T-helper 17 cell (primary cell): ENCODE measurements around the gene MYOD1. TPM values are rescaled to one million over a fixed set of nuclear protein-coding genes. Genes with fewer than 3 reads are reported as not detected.

Experiments used
- ATAC-seq: fragments of 150-1000 bp; cut with Tn5 transposase; 2 replicates; pipeline ENCODE4 v1.10.0; 2021; ENCODE audit warnings: mild to moderate bottlenecking, moderate library complexity
- DNase-seq, 3 donors: peaks; one replicate each; pipeline versions ENCODE4 v3.0.0 to v3.0.0-alpha.2; 2020 to 2021
- H3K9me3 ChIP-seq: one replicate; pipeline ENCODE4 v1.7.0; 2013; ENCODE audit warnings: low read length, mild to moderate bottlenecking; ENCODE audit not compliant: control insufficient read depth, poor library complexity, severe bottlenecking
- H3K27ac Mint-ChIP-seq: one replicate; pipeline ENCODE4 v1.8.0; 2022; ENCODE audit warnings: mild to moderate bottlenecking, moderate library complexity, mixed read lengths
- H3K27me3 Mint-ChIP-seq: one replicate; pipeline ENCODE4 v1.8.0; 2022; ENCODE audit warnings: mixed read lengths
- H3K36me3 Mint-ChIP-seq: one replicate; pipeline ENCODE4 v1.8.0; 2022; ENCODE audit warnings: low read depth, mixed read lengths
- H3K4me1 Mint-ChIP-seq: one replicate; pipeline ENCODE4 v1.8.0; 2022; ENCODE audit warnings: mild to moderate bottlenecking, mixed read lengths
- H3K4me3 Mint-ChIP-seq: one replicate; pipeline ENCODE4 v1.8.0; 2022; ENCODE audit warnings: mild to moderate bottlenecking, moderate library complexity, mixed read lengths
- total RNA-seq, 4 donors: library from RNA in 2 of 4; stranded (reverse) in 2 of 4; gene quantifications; one replicate each; pipeline ENCODE4 v1.2.3 and lab custom pipeline; 2022 to 2026

Gene MYOD1
- total RNA-seq (not detected), total RNA-seq (lab: John Stamatoyannopoulos, UW) (0 reads per million in 2 donors)

DNA sequence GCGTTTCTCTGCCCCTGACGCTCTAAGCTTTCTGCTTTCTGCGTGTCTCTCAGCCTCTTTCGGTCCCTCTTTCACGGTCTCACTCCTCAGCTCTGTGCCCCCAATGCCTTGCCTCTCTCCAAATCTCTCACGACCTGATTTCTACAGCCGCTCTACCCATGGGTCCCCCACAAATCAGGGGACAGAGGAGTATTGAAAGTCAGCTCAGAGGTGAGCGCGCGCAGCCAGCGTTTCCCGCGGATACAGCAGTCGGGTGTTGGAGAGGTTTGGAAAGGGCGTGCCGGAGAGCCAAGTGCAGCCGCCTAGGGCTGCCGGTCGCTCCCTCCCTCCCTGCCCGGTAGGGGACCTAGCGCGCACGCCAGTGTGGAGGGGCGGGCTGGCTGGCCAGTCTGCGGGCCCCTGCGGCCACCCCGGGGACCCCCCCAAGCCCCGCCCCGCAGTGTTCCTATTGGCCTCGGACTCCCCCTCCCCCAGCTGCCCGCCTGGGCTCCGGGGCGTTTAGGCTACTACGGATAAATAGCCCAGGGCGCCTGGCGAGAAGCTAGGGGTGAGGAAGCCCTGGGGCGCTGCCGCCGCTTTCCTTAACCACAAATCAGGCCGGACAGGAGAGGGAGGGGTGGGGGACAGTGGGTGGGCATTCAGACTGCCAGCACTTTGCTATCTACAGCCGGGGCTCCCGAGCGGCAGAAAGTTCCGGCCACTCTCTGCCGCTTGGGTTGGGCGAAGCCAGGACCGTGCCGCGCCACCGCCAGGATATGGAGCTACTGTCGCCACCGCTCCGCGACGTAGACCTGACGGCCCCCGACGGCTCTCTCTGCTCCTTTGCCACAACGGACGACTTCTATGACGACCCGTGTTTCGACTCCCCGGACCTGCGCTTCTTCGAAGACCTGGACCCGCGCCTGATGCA is at the start of gene MYOD1:
Gene MYOD1, plus strand, starts transcription at position 544 of the 910 bp plus-strand sequence. Its CDS starts 212 bp downstream, at position 756.
- Mint-ChIP-seq H3K4me1 (peaks cover 2% of the 10 kb centered on the region), H3K27me3 (peaks cover 37% of the 10 kb centered on the region), H3K36me3 (peaks cover 2% of the 10 kb centered on the region), H3K27ac (no peak within 1 kb of the TSS), H3K4me3 (no peak within 1 kb of the TSS)
- DNase-seq (no peak), ATAC-seq (no peak)
- no peaks in the 10 kb centered on the region for H3K9me3 ChIP-seq

GRCh38 chr11:17672469-17672868 is 46.9 kb upstream of the MYOD1 start:
- H3K9me3 ChIP-seq, result peaks cover 5% of the 10 kb centered on the region
- no peaks in the 10 kb centered on the region for H3K4me1 Mint-ChIP-seq
- H3K36me3 Mint-ChIP-seq, result no peaks in the 10 kb centered on the region
- peaks cover 7% of the 10 kb centered on the region for H3K27me3 Mint-ChIP-seq
- DNase-seq (no peak), ATAC-seq (no peak)
- H3K27ac Mint-ChIP-seq, result no peak overlapping the region
- no peak overlapping the region for H3K4me3 Mint-ChIP-seq

- ATAC-seq, result no peak
- Mint-ChIP-seq H3K4me1 (no peaks in the 10 kb centered on the region), H3K27me3 (peaks cover 7% of the 10 kb centered on the region), H3K4me3 (no peak overlapping the region), H3K36me3 (no peaks in the 10 kb centered on the region), H3K27ac (no peak overlapping the region)
- no peak for DNase-seq
- H3K9me3 ChIP-seq, result peaks cover 5% of the 10 kb centered on the region
Measured at GRCh38 chr11:17673951-17674350, 45.4 kb upstream of the MYOD1 start.

GRCh38 chr11:17682848-17683247 is 36.5 kb upstream of the MYOD1 start:
- DNase-seq (no peak), ATAC-seq (no peak)
- no peaks in the 10 kb centered on the region for H3K9me3 ChIP-seq
- no peaks in the 10 kb centered on the region for H3K4me1 Mint-ChIP-seq
- H3K27me3 Mint-ChIP-seq, result peaks cover 48% of the 10 kb centered on the region
- no peak overlapping the region for H3K4me3 Mint-ChIP-seq
- H3K27ac Mint-ChIP-seq, result no peak overlapping the region
- H3K36me3 Mint-ChIP-seq, result no peaks in the 10 kb centered on the region

DNA sequence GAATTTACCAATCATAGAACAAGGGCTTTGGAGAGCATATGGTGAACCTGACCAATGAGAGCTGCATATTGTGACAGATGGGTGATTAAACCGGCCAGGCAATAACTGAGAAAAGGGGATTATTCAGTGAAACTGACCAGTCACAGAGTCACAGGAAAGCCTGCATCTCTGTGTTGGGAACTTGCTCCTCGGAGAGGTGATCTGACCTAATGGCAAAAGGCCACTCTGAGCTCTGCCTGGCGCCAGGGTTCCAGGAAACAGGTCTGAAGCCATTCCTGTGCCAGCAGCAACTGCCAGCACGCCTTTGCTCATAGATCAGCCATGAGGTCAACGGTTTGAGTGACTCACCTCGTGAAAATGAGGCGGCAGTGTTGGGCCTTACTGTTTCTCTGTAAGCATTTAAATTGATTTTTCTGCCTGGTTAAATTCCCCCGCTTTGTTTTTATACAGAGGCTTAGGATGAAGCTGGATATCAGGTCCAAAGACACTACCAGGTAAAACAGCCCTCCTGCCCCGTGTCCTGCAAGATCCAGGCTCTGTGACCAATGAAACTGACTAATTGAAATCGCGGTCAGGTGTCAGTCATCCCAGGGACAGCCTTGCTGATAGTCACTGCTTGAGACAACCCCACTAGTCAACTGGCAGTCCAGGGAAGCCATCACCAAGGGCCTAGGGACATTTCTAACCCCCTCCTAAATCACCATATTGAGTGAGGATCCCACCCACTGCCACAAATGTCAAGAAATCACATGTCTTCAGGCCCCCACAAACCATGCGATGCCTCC is 35.8 kb upstream of the MYOD1 start:
- H3K27me3 Mint-ChIP-seq, result peaks cover 51% of the 10 kb centered on the region
- H3K9me3 ChIP-seq, result no peaks in the 10 kb centered on the region
- no peak overlapping the region for H3K27ac Mint-ChIP-seq
- no peaks in the 10 kb centered on the region for H3K4me1 Mint-ChIP-seq
- no peak for DNase-seq
- H3K4me3 Mint-ChIP-seq, result no peak overlapping the region
- no peaks in the 10 kb centered on the region for H3K36me3 Mint-ChIP-seq
- ATAC-seq, result no peak

DNA sequence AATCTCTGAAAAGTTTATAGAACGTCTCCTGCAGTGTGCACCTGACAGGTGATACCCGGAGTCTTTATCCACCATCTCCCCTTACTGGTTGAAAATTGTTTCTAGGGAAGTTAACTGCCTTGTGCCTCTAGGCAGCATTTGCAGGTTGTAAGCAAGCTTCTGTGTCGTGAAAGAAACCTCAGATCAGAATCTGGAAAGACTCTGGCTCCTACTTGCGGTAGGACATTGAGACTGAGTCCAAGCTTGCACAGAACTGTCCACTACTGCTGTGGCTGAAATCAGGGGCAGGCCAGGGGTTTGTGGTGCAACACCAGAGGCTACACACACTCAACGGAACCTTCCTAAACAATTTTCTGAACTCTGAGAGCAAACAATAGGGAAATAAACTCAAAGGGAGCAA is 34.8 kb upstream of the MYOD1 start:
- ATAC-seq (no peak), DNase-seq (no peak)
- H3K27ac Mint-ChIP-seq, result no peak overlapping the region
- no peaks in the 10 kb centered on the region for H3K9me3 ChIP-seq
- H3K4me1 Mint-ChIP-seq, result no peaks in the 10 kb centered on the region
- H3K27me3 Mint-ChIP-seq, result peaks cover 51% of the 10 kb centered on the region
- H3K4me3 Mint-ChIP-seq, result no peak overlapping the region
- no peaks in the 10 kb centered on the region for H3K36me3 Mint-ChIP-seq

GRCh38 chr11:17686231-17686980 is 33.0 kb upstream of the MYOD1 start:
- H3K9me3 ChIP-seq, result no peaks in the 10 kb centered on the region
- DNase-seq, result no peak
- Mint-ChIP-seq H3K27me3 (peaks cover 49% of the 10 kb centered on the region), H3K27ac (no peak overlapping the region), H3K4me3 (no peak overlapping the region), H3K36me3 (no peaks in the 10 kb centered on the region), H3K4me1 (no peaks in the 10 kb centered on the region)
- ATAC-seq, result no peak

DNA sequence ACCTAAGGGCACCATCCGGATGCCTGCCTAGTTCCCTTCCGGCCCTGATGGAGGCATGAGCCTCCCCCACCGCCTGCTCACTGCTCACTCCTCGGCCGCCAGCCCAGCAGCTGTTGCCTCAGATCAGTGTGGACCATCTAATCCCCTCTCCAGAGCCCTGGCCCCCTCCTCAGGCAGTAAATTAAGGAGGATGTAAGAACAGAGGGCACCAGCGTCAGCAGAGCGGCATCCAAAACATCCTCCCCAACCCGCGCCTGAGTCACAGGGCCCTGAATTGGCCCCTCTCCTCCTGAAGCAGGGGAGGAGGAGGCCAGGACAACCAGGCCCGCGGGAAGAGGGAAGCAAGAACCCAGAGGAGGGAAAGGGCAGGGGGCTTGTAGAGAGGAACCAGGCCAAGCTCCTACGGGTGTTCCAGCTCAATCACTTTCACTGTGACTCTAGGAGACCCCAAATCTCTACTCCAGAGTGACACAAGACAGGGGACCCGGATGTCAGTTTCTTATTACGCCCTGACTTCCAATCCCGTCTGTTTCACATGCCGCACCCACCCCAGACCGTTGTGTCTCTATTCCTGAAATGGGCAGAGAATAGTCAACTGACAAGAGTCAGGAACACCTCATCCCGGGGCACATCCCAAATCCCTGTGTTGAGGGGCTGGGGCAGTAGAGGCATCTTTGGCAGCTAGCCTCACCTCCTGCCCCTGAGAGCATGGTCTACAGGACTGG is 31.3 kb upstream of the MYOD1 start:
- Mint-ChIP-seq H3K27me3 (peaks cover 58% of the 10 kb centered on the region), H3K4me3 (no peak overlapping the region)
- ATAC-seq, result no peak

GRCh38 chr11:17691550-17691949 is 27.8 kb upstream of the MYOD1 start:
- H3K4me1 Mint-ChIP-seq, result peaks cover 3% of the 10 kb centered on the region
- H3K27me3 Mint-ChIP-seq, result peaks cover 66% of the 10 kb centered on the region

More for the DNA sequence above, 31.3 kb upstream of the MYOD1 start:
- H3K36me3 Mint-ChIP-seq, result no peaks in the 10 kb centered on the region
- DNase-seq, result no peak
- H3K4me1 Mint-ChIP-seq, result no peaks in the 10 kb centered on the region
- H3K9me3 ChIP-seq, result no peaks in the 10 kb centered on the region
- H3K27ac Mint-ChIP-seq, result no peak overlapping the region

DNA sequence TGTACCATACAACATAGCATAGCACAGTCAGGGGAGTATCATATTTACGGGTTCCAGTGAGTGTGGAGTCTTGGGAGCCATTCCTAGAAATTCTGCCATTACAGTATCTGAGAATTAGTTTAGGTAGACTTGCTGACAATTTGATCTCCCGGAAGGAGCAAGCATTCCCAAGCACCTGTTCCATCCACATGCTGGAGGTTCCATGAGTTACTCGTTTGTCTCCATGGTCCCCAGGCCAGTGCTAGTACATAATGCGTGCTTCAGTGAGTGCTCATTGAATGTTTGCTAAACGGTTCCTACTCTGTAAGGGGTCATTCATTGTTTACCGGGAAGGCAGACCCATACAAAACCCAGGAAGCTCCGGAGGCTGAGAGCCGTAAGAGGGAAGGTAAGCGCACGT is 27.4 kb upstream of the MYOD1 start:
- Mint-ChIP-seq H3K4me1 (peaks cover 3% of the 10 kb centered on the region), H3K27ac (no peak overlapping the region), H3K4me3 (no peak overlapping the region), H3K27me3 (peaks cover 69% of the 10 kb centered on the region), H3K36me3 (peaks cover 7% of the 10 kb centered on the region)
- no peak for ATAC-seq
- H3K9me3 ChIP-seq, result no peaks in the 10 kb centered on the region
- no peak for DNase-seq

More at GRCh38 chr11:17691550-17691949, 27.8 kb upstream of the MYOD1 start:
- DNase-seq (no peak), ATAC-seq (no peak)
- H3K27ac Mint-ChIP-seq, result no peak overlapping the region
- H3K36me3 Mint-ChIP-seq, result peaks cover 7% of the 10 kb centered on the region
- no peaks in the 10 kb centered on the region for H3K9me3 ChIP-seq
- no peak overlapping the region for H3K4me3 Mint-ChIP-seq

GRCh38 chr11:17692931-17693330 is 26.4 kb upstream of the MYOD1 start:
- no peak for ATAC-seq
- H3K4me3 Mint-ChIP-seq, result no peak overlapping the region
- H3K27ac Mint-ChIP-seq, result no peak overlapping the region
- DNase-seq, result no peak
- peaks cover 7% of the 10 kb centered on the region for H3K36me3 Mint-ChIP-seq
- peaks cover 69% of the 10 kb centered on the region for H3K27me3 Mint-ChIP-seq
- peaks cover 3% of the 10 kb centered on the region for H3K4me1 Mint-ChIP-seq
- no peaks in the 10 kb centered on the region for H3K9me3 ChIP-seq

GRCh38 chr11:17693531-17693930 is 25.8 kb upstream of the MYOD1 start:
- Mint-ChIP-seq H3K27me3 (peaks cover 72% of the 10 kb centered on the region), H3K36me3 (peaks cover 7% of the 10 kb centered on the region), H3K4me3 (no peak overlapping the region), H3K27ac (no peak overlapping the region), H3K4me1 (peaks cover 3% of the 10 kb centered on the region)
- DNase-seq (no peak), ATAC-seq (no peak)
- no peaks in the 10 kb centered on the region for H3K9me3 ChIP-seq
